Upper lobe of left lung (tissue), 4 donors: ENCODE measurements around the gene SLC30A1.

Source experiments
- POLR2A ChIP-seq, 4 donors: fragments of 450-650 bp; IDR thresholded peaks; one replicate each; pipeline ENCODE4 v1.5.1; 2016 to 2017; ENCODE audit warnings: antibody characterized with exemption in 4 of 4, mild to moderate bottlenecking in 2 of 4
- POLR2AphosphoS5 ChIP-seq, 2 donors: sonication (generic); formaldehyde crosslinking; IDR thresholded peaks; one replicate each; pipeline ENCODE4 v1.5.1; 2017; ENCODE audit warnings: antibody characterized with exemption in 2 of 2
- TF ChIP-seq, protein P1 (sequence below), 6 experiments: fragments of 450-650 bp in 4 of 6; fragments of 200-600 bp in 2 of 6; sonication (generic) in 2 of 6; IDR thresholded peaks; one replicate each; pipeline ENCODE4 v1.5.1; 2016 to 2019; ENCODE audit warnings: antibody characterized with exemption in 6 of 6

DNA sequence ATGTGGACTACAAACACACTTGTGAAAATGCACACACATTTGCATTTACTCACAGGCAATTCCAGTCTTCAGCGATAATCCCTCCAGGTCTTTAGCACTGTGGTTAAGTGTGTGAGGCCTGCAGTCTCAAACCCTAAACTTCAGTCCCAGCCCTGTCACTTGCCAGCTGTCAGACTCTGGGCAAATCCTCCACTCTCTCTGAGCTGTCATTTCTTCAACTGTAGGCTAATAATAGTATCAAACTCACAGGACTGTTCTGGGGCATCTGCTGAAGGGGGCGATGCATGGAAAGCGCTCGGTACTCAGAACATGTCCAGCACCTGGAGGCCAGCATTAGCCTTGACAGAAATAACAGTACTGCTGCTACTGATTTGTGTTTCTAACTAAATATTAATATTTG lies 48.3 kb upstream of the SLC30A1 start:
- no peak for TF ChIP-seq POLR2AphosphoS5 (IDR thresholded peaks at IDR 0.05)
- TF ChIP-seq, protein P1, sequence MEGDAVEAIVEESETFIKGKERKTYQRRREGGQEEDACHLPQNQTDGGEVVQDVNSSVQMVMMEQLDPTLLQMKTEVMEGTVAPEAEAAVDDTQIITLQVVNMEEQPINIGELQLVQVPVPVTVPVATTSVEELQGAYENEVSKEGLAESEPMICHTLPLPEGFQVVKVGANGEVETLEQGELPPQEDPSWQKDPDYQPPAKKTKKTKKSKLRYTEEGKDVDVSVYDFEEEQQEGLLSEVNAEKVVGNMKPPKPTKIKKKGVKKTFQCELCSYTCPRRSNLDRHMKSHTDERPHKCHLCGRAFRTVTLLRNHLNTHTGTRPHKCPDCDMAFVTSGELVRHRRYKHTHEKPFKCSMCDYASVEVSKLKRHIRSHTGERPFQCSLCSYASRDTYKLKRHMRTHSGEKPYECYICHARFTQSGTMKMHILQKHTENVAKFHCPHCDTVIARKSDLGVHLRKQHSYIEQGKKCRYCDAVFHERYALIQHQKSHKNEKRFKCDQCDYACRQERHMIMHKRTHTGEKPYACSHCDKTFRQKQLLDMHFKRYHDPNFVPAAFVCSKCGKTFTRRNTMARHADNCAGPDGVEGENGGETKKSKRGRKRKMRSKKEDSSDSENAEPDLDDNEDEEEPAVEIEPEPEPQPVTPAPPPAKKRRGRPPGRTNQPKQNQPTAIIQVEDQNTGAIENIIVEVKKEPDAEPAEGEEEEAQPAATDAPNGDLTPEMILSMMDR (IDR thresholded peaks at IDR 0.05), result no peak
- TF ChIP-seq POLR2A (IDR thresholded peaks at IDR 0.05), result no peak
